Naive thymus-derived CD4-positive, alpha-beta T cell (primary cell): ENCODE measurements around the gene EXO1. TPM values are rescaled to one million over a fixed set of nuclear protein-coding genes. Genes with fewer than 3 reads are reported as not detected.

Experiments used
- ATAC-seq: fragments of 150-1000 bp; cut with Tn5 transposase; 2 replicates; pipeline ENCODE4 v1.10.0; 2021; ENCODE audit warnings: mild to moderate bottlenecking, moderate library complexity
- CTCF ChIA-PET: fragments of 350-600 bp; sonication (Branson Sonifier 250); formaldehyde crosslinking; loops from one replicate; lab custom pipeline; 2021; ENCODE audit warnings: antibody characterized with exemption; lab: Charles Lee
- POLR2A ChIA-PET: fragments of 350-600 bp; sonication (Branson Sonifier 250); formaldehyde crosslinking; loops from one replicate; lab custom pipeline; 2021; ENCODE audit warnings: antibody characterized with exemption, inconsistent platforms; lab: Charles Lee
- DNase-seq, 9 donors: peaks; one replicate each; pipeline versions ENCODE4 v3.0.0 to v3.0.0-alpha.2; 2020 to 2022; ENCODE audit warnings: mixed read lengths in 1 of 9
- H3K27ac ChIP-seq: one replicate; pipeline ENCODE4 v1.7.0; 2013; ENCODE audit warnings: mild to moderate bottlenecking, low read depth, low read length, moderate library complexity
- H3K27me3 ChIP-seq, 2 donors: one replicate each; pipeline ENCODE4 v1.7.0; 2013; ENCODE audit warnings: low read length in 2 of 2, mild to moderate bottlenecking in 2 of 2, moderate library complexity in 2 of 2; ENCODE audit not compliant: control insufficient read depth in 2 of 2, insufficient read depth in 2 of 2
- H3K36me3 ChIP-seq, 3 experiments: 1 replicate in 2 of 3; 2 replicates in 1 of 3; pipeline ENCODE4 v1.7.0; 2013; ENCODE audit warnings: low read length in 3 of 3, mild to moderate bottlenecking in 3 of 3, moderate library complexity in 1 of 3; ENCODE audit not compliant: insufficient read depth in 3 of 3, control insufficient read depth in 2 of 3
- H3K4me1 ChIP-seq, 2 donors: one replicate each; pipeline ENCODE4 v1.7.0; 2013; ENCODE audit warnings: low read length in 2 of 2, mild to moderate bottlenecking in 2 of 2, moderate library complexity in 1 of 2; ENCODE audit not compliant: control insufficient read depth in 2 of 2, insufficient read depth in 2 of 2
- H3K4me3 ChIP-seq: 2 replicates; pipeline ENCODE4 v1.7.0; 2013; ENCODE audit warnings: mild to moderate bottlenecking, low read length
- H3K9me3 ChIP-seq, 3 experiments: 1 replicate in 2 of 3; 2 replicates in 1 of 3; pipeline ENCODE4 v1.7.0; 2013; ENCODE audit warnings: low read length in 3 of 3; ENCODE audit not compliant: control insufficient read depth in 2 of 3
- H3K27ac Mint-ChIP-seq, 9 donors: one replicate each; pipeline ENCODE4 v1.8.0; 2020 to 2022; ENCODE audit warnings: mixed read lengths in 9 of 9, mild to moderate bottlenecking in 8 of 9, moderate library complexity in 5 of 9, inconsistent platforms in 2 of 9
- H3K27me3 Mint-ChIP-seq, 5 donors: one replicate each; pipeline ENCODE4 v1.8.0; 2021 to 2022; ENCODE audit warnings: mixed read lengths in 5 of 5, mild to moderate bottlenecking in 1 of 5
- H3K36me3 Mint-ChIP-seq, 5 donors: one replicate each; pipeline ENCODE4 v1.8.0; 2020 to 2022; ENCODE audit warnings: mixed read lengths in 5 of 5, mild to moderate bottlenecking in 3 of 5, inconsistent platforms in 1 of 5
- H3K4me1 Mint-ChIP-seq, 7 donors: one replicate each; pipeline ENCODE4 v1.8.0; 2020 to 2022; ENCODE audit warnings: mixed read lengths in 7 of 7, mild to moderate bottlenecking in 3 of 7, inconsistent platforms in 1 of 7
- H3K4me3 Mint-ChIP-seq, 10 donors: one replicate each; pipeline ENCODE4 v1.8.0; 2020 to 2022; ENCODE audit warnings: mild to moderate bottlenecking in 10 of 10, mixed read lengths in 10 of 10, moderate library complexity in 6 of 10, inconsistent platforms in 2 of 10
- H3K9me3 Mint-ChIP-seq, 11 donors: one replicate each; pipeline ENCODE4 v1.8.0; 2020 to 2022; ENCODE audit warnings: mixed read lengths in 11 of 11, mild to moderate bottlenecking in 4 of 11, inconsistent platforms in 1 of 11, moderate library complexity in 1 of 11
- intact Hi-C, 2 donors: fragments of 100-400 bp; cut with micrococcal nuclease; formaldehyde crosslinking; loops; one replicate each; pipeline ENCODE4 v1.15.1; 2023
- polyA plus RNA-seq, 2 donors: library from polyadenylated mRNA; unstranded; fragments of 300-500 nt; fragmentation: Illumina TruSeq; gene quantifications; one replicate each; pipeline ENCODE4 v1.2.3, GENCODE V29; 2021
- total RNA-seq, 6 experiments: library from RNA in 5 of 6; stranded (reverse) in 5 of 6; gene quantifications; 1 replicate in 5 of 6; 2 replicates in 1 of 6; pipeline ENCODE4 v1.2.3 and lab custom pipeline; 2021 to 2026

The EXO1 gene
- total and polyA plus RNA-seq, 7 experiments from 2014 or later, result 0.11 to 29.8 (median 1.0) TPM; not detected in 2

- Mint-ChIP-seq H3K4me1 (no peaks in the 10 kb centered on the region), H3K36me3 (peaks cover 0 to 6% (median 0%) of the 10 kb centered on the region in 5 donors), H3K27me3 (no peaks in the 10 kb centered on the region), H3K4me3 (no peak overlapping the region), H3K9me3 (no peaks in the 10 kb centered on the region), H3K27ac (no peak overlapping the region)
- ChIA-PET CTCF (no interaction called here), POLR2A (no interaction called here)
- intact Hi-C loops, result loop anchor here in 1 of 2 donors (10.0 kb wide), 1 partner anchor 104 kb away; the partner anchor contains the start of gene MAP1LC3C
- no peak overlapping the region for H3K4me3 ChIP-seq
- no peaks in the 10 kb centered on the region for H3K4me1 ChIP-seq
- H3K27ac ChIP-seq, result no peak overlapping the region
- ATAC-seq (no peak), DNase-seq (no peak)
- no peaks in the 10 kb centered on the region for H3K27me3 ChIP-seq
- H3K9me3 ChIP-seq, result no peaks in the 10 kb centered on the region
- no peaks in the 10 kb centered on the region for H3K36me3 ChIP-seq
Measured at GRCh38 chr1:241891296-241891695, 43.3 kb downstream of the EXO1 start.

- Mint-ChIP-seq H3K36me3 (peaks cover 0 to 3% (median 0%) of the 10 kb centered on the region in 5 donors), H3K4me3 (no peak overlapping the region), H3K27ac (no peak overlapping the region), H3K4me1 (no peaks in the 10 kb centered on the region), H3K9me3 (no peaks in the 10 kb centered on the region), H3K27me3 (no peaks in the 10 kb centered on the region)
- CTCF ChIA-PET, result no interaction called here
- Histone ChIP-seq H3K9me3 (no peaks in the 10 kb centered on the region), H3K27me3 (no peaks in the 10 kb centered on the region), H3K4me1 (no peaks in the 10 kb centered on the region), H3K27ac (no peak overlapping the region), H3K4me3 (no peak overlapping the region), H3K36me3 (no peaks in the 10 kb centered on the region)
- POLR2A ChIA-PET, result no interaction called here
- intact Hi-C loops, result loop anchor here in 1 of 2 donors (10.0 kb wide), 1 partner anchor 101 kb away; the partner anchor contains the start of gene MAP1LC3C
- DNase-seq (no peak), ATAC-seq (no peak)
Measured at GRCh38 chr1:241894016-241894415, 46.0 kb downstream of the EXO1 start.

GRCh38 chr1:241895013-241895412, 47.0 kb downstream of the EXO1 start:
- H3K27me3 ChIP-seq, result no peaks in the 10 kb centered on the region
- ATAC-seq (no peak), DNase-seq (no peak)
- POLR2A ChIA-PET, result interaction anchor here (0.6 kb wide), 1 partner anchor 271 kb away, joined by 4 read pairs; no protein-coding TSS in a partner anchor
- Mint-ChIP-seq H3K27ac (no peak overlapping the region), H3K27me3 (no peaks in the 10 kb centered on the region), H3K36me3 (peaks cover 0 to 7% (median 0%) of the 10 kb centered on the region in 5 donors), H3K4me1 (no peaks in the 10 kb centered on the region), H3K9me3 (no peaks in the 10 kb centered on the region), H3K4me3 (no peak overlapping the region)
- H3K36me3 ChIP-seq, result no peaks in the 10 kb centered on the region
- no peak overlapping the region for H3K27ac ChIP-seq
- no peak overlapping the region for H3K4me3 ChIP-seq
- CTCF ChIA-PET, result interaction anchor here (1.0 kb wide), 1 partner anchor 284 kb away, joined by 3 read pairs; no protein-coding TSS in a partner anchor
- no peaks in the 10 kb centered on the region for H3K9me3 ChIP-seq
- H3K4me1 ChIP-seq, result no peaks in the 10 kb centered on the region
- intact Hi-C loops, result loop anchor here (5.0 to 10.0 kb wide), 2 partner anchors 100 to 1432 kb away; partner anchors contain the start of gene MAP1LC3C (in 1 of the 2)

GRCh38 chr1:241896670-241896962, 48.6 kb downstream of the EXO1 start:
- H3K9me3 Mint-ChIP-seq, result no peaks in the 10 kb centered on the region
- POLR2A ChIA-PET, result no interaction called here
- DNase-seq (no peak), ATAC-seq (no peak)
- CTCF ChIA-PET, result interaction anchor here (0.7 to 1.2 kb wide), 2 partner anchors 286 to 1418 kb away, joined by 3 to 4 read pairs; no protein-coding TSS in a partner anchor
- no peaks in the 10 kb centered on the region for H3K4me1 Mint-ChIP-seq
- H3K27ac Mint-ChIP-seq, result no peak overlapping the region
- H3K36me3 Mint-ChIP-seq, result peaks cover 0 to 7% (median 0%) of the 10 kb centered on the region in 5 donors
- no peak overlapping the region for H3K27ac ChIP-seq
- no peaks in the 10 kb centered on the region for H3K27me3 Mint-ChIP-seq
- no peaks in the 10 kb centered on the region for H3K36me3 ChIP-seq
- no peak overlapping the region for H3K4me3 ChIP-seq
- no peak overlapping the region for H3K4me3 Mint-ChIP-seq
- no peaks in the 10 kb centered on the region for H3K4me1 ChIP-seq
- H3K9me3 ChIP-seq, result no peaks in the 10 kb centered on the region
- intact Hi-C loops, result loop anchor here (1.0 to 10.0 kb wide), 7 partner anchors 98 to 1431 kb away; partner anchors contain the start of gene MAP1LC3C (in 1 of the 2)
- H3K27me3 ChIP-seq, result no peaks in the 10 kb centered on the region

- Mint-ChIP-seq H3K27me3 (no peaks in the 10 kb centered on the region), H3K9me3 (no peaks in the 10 kb centered on the region), H3K27ac (no peak overlapping the region), H3K4me1 (no peaks in the 10 kb centered on the region), H3K4me3 (no peak overlapping the region), H3K36me3 (peaks cover 0 to 7% (median 0%) of the 10 kb centered on the region in 5 donors)
- intact Hi-C loops, result loop anchor here (5.0 to 10.0 kb wide), 2 partner anchors 96 to 1428 kb away; partner anchors contain the start of gene MAP1LC3C (in 1 of the 2)
- Histone ChIP-seq H3K4me3 (no peak overlapping the region), H3K9me3 (no peaks in the 10 kb centered on the region), H3K4me1 (no peaks in the 10 kb centered on the region), H3K27me3 (no peaks in the 10 kb centered on the region), H3K27ac (no peak overlapping the region), H3K36me3 (no peaks in the 10 kb centered on the region)
- ChIA-PET POLR2A (no interaction called here), CTCF (no interaction called here)
- ATAC-seq (no peak), DNase-seq (no peak)
Measured at GRCh38 chr1:241899210-241899609, 51.2 kb downstream of the EXO1 start.

GRCh38 chr1:241900381-241900780, 52.4 kb downstream of the EXO1 start:
- ChIA-PET POLR2A (no interaction called here), CTCF (no interaction called here)
- ATAC-seq (no peak), DNase-seq (no peak)
- H3K4me1 ChIP-seq, result no peaks in the 10 kb centered on the region
- H3K4me3 Mint-ChIP-seq, result no peak overlapping the region
- no peaks in the 10 kb centered on the region for H3K36me3 ChIP-seq
- H3K27ac Mint-ChIP-seq, result no peak overlapping the region
- H3K9me3 ChIP-seq, result no peaks in the 10 kb centered on the region
- intact Hi-C loops, result no loop called here
- no peaks in the 10 kb centered on the region for H3K9me3 Mint-ChIP-seq
- H3K36me3 Mint-ChIP-seq, result peaks cover 0 to 7% (median 0%) of the 10 kb centered on the region in 5 donors
- H3K27me3 ChIP-seq, result no peaks in the 10 kb centered on the region
- no peak overlapping the region for H3K4me3 ChIP-seq
- no peaks in the 10 kb centered on the region for H3K4me1 Mint-ChIP-seq
- no peak overlapping the region for H3K27ac ChIP-seq
- no peaks in the 10 kb centered on the region for H3K27me3 Mint-ChIP-seq
